GM18873 (cell line): ENCODE measurements around the gene SLC25A30.

Experiments
- ATAC-seq: cut with Tn5 transposase; IDR thresholded peaks from one replicate; pipeline ENCODE4 v1.9.1; 2021; ENCODE audit warnings: mild to moderate bottlenecking, moderate library complexity, moderate number of reproducible peaks; ENCODE audit not compliant: unreplicated experiment, low FRiP score

Gene SLC25A30

GRCh38 chr13:45417790-45418534 lies at the start of gene SLC25A30:
SLC25A30 (minus strand) TSS chr13:45418373; CDS start chr13:45411425, 6,948 bp downstream.
- ATAC-seq, result peak; percentile 80

GRCh38 chr13:45466359-45466758 lies 48.2 kb upstream of the SLC25A30 start:
- ATAC-seq, result no peak

- ATAC-seq, result peak; percentile 93
Observed at GRCh38 chr13:45464687-45465453, 46.7 kb upstream of the SLC25A30 start, which contains the start of gene COG3. COG3 (plus strand) TSS chr13:45464939; CDS start chr13:45465037, 98 bp downstream.

- ATAC-seq, result no peak
Observed at GRCh38 chr13:45464141-45464686, 46.0 kb upstream of the SLC25A30 start.

- no peak for ATAC-seq
Observed at GRCh38 chr13:45456196-45456972, 38.2 kb upstream of the SLC25A30 start.

- no peak for ATAC-seq
Observed at GRCh38 chr13:45454204-45454603, 36.0 kb upstream of the SLC25A30 start.

- no peak for ATAC-seq
Observed at GRCh38 chr13:45451282-45451681, 33.1 kb upstream of the SLC25A30 start.

- ATAC-seq, result no peak
Observed at GRCh38 chr13:45448965-45449559, 30.9 kb upstream of the SLC25A30 start.

- no peak for ATAC-seq
Observed at GRCh38 chr13:45447050-45447661, 29.0 kb upstream of the SLC25A30 start.

GRCh38 chr13:45446181-45446580 lies 28.0 kb upstream of the SLC25A30 start:
- ATAC-seq, result no peak

- ATAC-seq, result no peak
Observed at GRCh38 chr13:45445053-45445452, 26.9 kb upstream of the SLC25A30 start.

- ATAC-seq, result no peak
Observed at GRCh38 chr13:45441633-45442032, 23.5 kb upstream of the SLC25A30 start.

- no peak for ATAC-seq
Observed at GRCh38 chr13:45439781-45440462, 21.7 kb upstream of the SLC25A30 start.

GRCh38 chr13:45439008-45439407 lies 20.8 kb upstream of the SLC25A30 start:
- no peak for ATAC-seq

GRCh38 chr13:45437947-45438346 lies 19.8 kb upstream of the SLC25A30 start:
- no peak for ATAC-seq

GRCh38 chr13:45436953-45437352 lies 18.8 kb upstream of the SLC25A30 start:
- ATAC-seq, result no peak

GRCh38 chr13:45436332-45436731 lies 18.2 kb upstream of the SLC25A30 start:
- no peak for ATAC-seq

GRCh38 chr13:45434556-45435371 lies 16.6 kb upstream of the SLC25A30 start:
- no peak for ATAC-seq
